ACHN (cell line): Measurements from ENCODE around the gene MCCC1.

Experiments used
- DNase-seq: peaks from one replicate; pipeline ENCODE4 v3.0.0-alpha.2; 2015
- in situ Hi-C: cut with HindIII; loops from 2 replicates; pipeline ENCODE4 v1.10.0; 2017; ENCODE audit warnings: low sequenced_read_pairs, low pct_ligation_motif_present, low pct_unique_long_range_greater_than_20kb

Gene MCCC1

GRCh38 chr3:182967218-182968204 lies 131.8 kb downstream of the MCCC1 start:
- in situ Hi-C loops = no loop called here
- DNase-seq = no peak

GRCh38 chr3:182965861-182966366 lies 133.4 kb downstream of the MCCC1 start:
- in situ Hi-C loops = no loop called here

More at GRCh38 chr3:182965861-182966366, 133.4 kb downstream of the MCCC1 start:
- DNase-seq = no peak
